ENCODE data around the gene CDH8.

CDH8 gene

GRCh38 chr16:61829631-61830030 lies 206.6 kb downstream of the CDH8 start:
- no peak for DNase-seq (ENCODE audit: low read depth)
- no peak overlapping the region for H3K4me3 ChIP-seq (ENCODE audit: control insufficient read depth, low read depth, low read length)
- no peak for TF ChIP-seq CTCF (conservative IDR thresholded peaks at IDR 0.05; ENCODE audit: control insufficient read depth, insufficient read depth, low read depth, low read length)

- H3K4me3 ChIP-seq (ENCODE audit: control insufficient read depth, low read depth, low read length) = no peak overlapping the region
- no peak for TF ChIP-seq CTCF (conservative IDR thresholded peaks at IDR 0.05; ENCODE audit: control insufficient read depth, insufficient read depth, low read depth, low read length)
- no peak for DNase-seq (ENCODE audit: low read depth)
These were observed 212.9 kb downstream of the CDH8 start for GRCh38 chr16:61823326-61823725.

- no peak overlapping the region for H3K4me3 ChIP-seq (ENCODE audit: control insufficient read depth, low read depth, low read length)
- no peak for TF ChIP-seq CTCF (conservative IDR thresholded peaks at IDR 0.05; ENCODE audit: control insufficient read depth, insufficient read depth, low read depth, low read length)
- DNase-seq (ENCODE audit: low read depth) = no peak
These were observed 215.4 kb downstream of the CDH8 start for GRCh38 chr16:61820820-61821219.

GRCh38 chr16:61820398-61820797 lies 215.8 kb downstream of the CDH8 start:
- no peak for DNase-seq (ENCODE audit: low read depth)
- no peak for TF ChIP-seq CTCF (conservative IDR thresholded peaks at IDR 0.05; ENCODE audit: control insufficient read depth, insufficient read depth, low read depth, low read length)
- no peak overlapping the region for H3K4me3 ChIP-seq (ENCODE audit: control insufficient read depth, low read depth, low read length)

GRCh38 chr16:61818850-61819249 lies 217.4 kb downstream of the CDH8 start:
- no peak for TF ChIP-seq CTCF (conservative IDR thresholded peaks at IDR 0.05; ENCODE audit: control insufficient read depth, insufficient read depth, low read depth, low read length)
- DNase-seq (ENCODE audit: low read depth) = no peak

GRCh38 chr16:61817583-61818278 lies 218.5 kb downstream of the CDH8 start:
- DNase-seq (ENCODE audit: low read depth) = no peak
- H3K4me3 ChIP-seq (ENCODE audit: control insufficient read depth, low read depth, low read length) = no peak overlapping the region
- TF ChIP-seq CTCF (conservative IDR thresholded peaks at IDR 0.05; ENCODE audit: control insufficient read depth, insufficient read depth, low read depth, low read length) = no peak

More at GRCh38 chr16:61818850-61819249, 217.4 kb downstream of the CDH8 start:
- no peak overlapping the region for H3K4me3 ChIP-seq (ENCODE audit: control insufficient read depth, low read depth, low read length)
